Upper lobe of left lung (tissue), 4 donors: Measurements from ENCODE around the gene PML.

Experiments
- EP300 ChIP-seq, 4 donors: sonication (generic); formaldehyde crosslinking; IDR thresholded peaks; one replicate each; pipeline ENCODE4 v1.5.1; 2017; ENCODE audit warnings: antibody characterized with exemption in 4 of 4, control low read depth in 2 of 4
- POLR2A ChIP-seq, 4 donors: fragments of 450-650 bp; IDR thresholded peaks; one replicate each; pipeline ENCODE4 v1.5.1; 2016 to 2017; ENCODE audit warnings: antibody characterized with exemption in 4 of 4, mild to moderate bottlenecking in 2 of 4
- TF ChIP-seq, protein P1 (sequence below), 6 experiments: fragments of 450-650 bp in 4 of 6; fragments of 200-600 bp in 2 of 6; sonication (generic) in 2 of 6; IDR thresholded peaks; one replicate each; pipeline ENCODE4 v1.5.1; 2016 to 2019; ENCODE audit warnings: antibody characterized with exemption in 6 of 6

DNA sequence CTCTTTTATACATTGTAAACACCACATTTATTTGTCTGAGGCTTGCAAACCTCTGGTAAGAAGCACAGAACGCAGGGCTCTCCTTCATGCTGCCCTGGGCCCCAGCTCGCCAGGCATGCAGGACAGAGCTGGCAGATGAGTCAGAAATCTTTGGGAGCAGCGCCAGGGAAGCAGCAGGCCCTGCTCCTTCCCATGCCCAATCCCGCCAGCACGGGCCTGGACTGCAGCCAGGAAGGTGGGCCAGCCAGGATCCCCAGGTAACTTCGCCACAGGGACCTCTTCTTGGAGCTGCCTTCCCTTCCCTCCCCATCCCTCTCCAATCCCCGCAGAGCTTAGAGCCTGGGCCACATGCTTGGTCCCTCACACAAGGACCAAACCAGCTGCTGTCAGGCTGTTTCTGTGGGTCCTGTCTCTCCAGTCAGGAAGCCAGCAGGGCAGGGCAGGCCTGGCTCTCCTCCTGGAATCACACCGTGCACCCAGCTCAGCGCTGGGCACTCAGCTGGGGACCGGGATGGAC is 11.2 kb upstream of the PML start:
- TF ChIP-seq, protein P1, sequence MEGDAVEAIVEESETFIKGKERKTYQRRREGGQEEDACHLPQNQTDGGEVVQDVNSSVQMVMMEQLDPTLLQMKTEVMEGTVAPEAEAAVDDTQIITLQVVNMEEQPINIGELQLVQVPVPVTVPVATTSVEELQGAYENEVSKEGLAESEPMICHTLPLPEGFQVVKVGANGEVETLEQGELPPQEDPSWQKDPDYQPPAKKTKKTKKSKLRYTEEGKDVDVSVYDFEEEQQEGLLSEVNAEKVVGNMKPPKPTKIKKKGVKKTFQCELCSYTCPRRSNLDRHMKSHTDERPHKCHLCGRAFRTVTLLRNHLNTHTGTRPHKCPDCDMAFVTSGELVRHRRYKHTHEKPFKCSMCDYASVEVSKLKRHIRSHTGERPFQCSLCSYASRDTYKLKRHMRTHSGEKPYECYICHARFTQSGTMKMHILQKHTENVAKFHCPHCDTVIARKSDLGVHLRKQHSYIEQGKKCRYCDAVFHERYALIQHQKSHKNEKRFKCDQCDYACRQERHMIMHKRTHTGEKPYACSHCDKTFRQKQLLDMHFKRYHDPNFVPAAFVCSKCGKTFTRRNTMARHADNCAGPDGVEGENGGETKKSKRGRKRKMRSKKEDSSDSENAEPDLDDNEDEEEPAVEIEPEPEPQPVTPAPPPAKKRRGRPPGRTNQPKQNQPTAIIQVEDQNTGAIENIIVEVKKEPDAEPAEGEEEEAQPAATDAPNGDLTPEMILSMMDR (IDR thresholded peaks at IDR 0.05): no peak
- TF ChIP-seq POLR2A (IDR thresholded peaks at IDR 0.05) (no peak), EP300 (IDR thresholded peaks at IDR 0.05) (no peak)
